Measurements from ENCODE around the gene EXOC2.

- no peak for TF ChIP-seq POLR2AphosphoS5 (IDR thresholded peaks at IDR 0.05; ENCODE audit: borderline replicate concordance, low read depth, low read length)
- TF ChIP-seq EZH2 (IDR thresholded peaks at IDR 0.05): no peak
Observed at GRCh38 chr6:516213-516612, 176.7 kb downstream of the EXOC2 start.

Measured in SK-N-MC (cell line).